Measurements from ENCODE around the gene LRCOL1.
A peak's percentile ranks its signal among the peaks of the same experiment; 100 is the strongest.
"Not testable (repeated sequence)": the region's sequence is repeated elsewhere in the genome, so short reads cannot be mapped to it uniquely, and the experiment has no call there.

Gene LRCOL1

DNA sequence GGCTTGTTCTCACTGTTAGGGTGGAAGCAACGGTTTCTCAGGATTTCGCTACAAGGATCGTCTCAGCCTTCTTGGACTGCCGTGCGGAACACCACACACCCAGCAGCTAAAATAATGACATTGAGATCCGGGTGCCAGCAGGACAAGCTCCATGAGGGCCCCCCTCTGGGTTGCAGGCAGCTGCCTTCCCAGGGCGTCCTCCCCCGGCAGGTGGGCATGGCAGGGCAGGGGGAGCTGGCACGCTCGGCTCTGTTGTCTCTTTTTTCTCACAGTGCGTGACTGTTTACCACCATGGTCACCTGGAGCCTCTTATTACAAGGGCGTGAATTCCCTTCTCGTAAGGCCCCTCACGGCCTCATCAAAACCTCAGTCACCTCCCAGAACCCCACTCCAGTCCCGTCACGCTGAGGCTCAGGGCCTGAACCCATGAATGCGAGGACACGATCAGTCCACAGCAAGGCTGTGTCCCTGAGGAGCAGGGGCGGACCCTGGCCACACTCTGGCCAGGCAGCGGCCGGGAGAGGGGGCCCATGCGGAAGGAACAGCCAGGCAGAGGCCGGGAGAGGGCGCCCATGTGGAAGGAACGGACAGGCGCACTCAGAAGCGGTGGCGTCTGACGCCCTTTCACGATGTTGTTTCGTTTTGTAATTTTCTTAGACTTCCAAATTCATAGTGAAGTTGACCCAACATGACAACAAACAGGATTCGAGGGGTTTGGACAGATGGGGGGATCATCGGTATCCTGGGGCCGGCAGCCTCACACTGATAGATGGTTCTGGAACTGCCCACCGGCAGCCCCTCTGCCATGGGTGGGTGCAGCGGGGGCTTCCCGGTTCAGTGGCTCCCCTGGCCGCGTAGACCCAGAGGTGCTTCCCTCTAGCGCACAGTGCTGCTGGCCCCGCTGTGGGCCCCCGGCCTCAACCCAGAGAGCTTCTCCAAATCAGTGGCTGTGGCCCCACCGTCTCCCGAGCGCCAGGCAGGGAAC lies 10.0 kb downstream of the LRCOL1 start:
- DNase-seq: peak; percentile 23 to 31

DNA sequence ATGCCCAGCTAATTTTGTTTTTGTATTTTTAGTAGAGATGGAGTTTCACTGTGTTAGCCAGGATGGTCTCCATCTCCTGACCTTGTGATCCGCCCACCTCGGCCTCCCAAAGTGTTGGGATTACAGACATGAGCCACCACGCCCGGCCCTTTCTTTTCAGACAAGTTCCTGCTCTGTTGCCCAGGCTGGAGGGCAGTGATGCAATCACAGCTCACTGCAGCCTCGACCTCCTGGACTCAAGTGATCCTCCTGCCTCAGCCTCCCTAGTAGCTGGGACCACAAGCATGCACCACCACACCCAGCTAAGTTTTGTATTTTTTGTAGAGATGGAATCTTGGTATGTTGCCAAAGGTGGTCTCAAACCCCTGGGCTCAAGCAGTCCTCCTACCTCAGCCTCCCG lies 10.9 kb downstream of the LRCOL1 start:
- DNase-seq: not testable (repeated sequence)

DNA sequence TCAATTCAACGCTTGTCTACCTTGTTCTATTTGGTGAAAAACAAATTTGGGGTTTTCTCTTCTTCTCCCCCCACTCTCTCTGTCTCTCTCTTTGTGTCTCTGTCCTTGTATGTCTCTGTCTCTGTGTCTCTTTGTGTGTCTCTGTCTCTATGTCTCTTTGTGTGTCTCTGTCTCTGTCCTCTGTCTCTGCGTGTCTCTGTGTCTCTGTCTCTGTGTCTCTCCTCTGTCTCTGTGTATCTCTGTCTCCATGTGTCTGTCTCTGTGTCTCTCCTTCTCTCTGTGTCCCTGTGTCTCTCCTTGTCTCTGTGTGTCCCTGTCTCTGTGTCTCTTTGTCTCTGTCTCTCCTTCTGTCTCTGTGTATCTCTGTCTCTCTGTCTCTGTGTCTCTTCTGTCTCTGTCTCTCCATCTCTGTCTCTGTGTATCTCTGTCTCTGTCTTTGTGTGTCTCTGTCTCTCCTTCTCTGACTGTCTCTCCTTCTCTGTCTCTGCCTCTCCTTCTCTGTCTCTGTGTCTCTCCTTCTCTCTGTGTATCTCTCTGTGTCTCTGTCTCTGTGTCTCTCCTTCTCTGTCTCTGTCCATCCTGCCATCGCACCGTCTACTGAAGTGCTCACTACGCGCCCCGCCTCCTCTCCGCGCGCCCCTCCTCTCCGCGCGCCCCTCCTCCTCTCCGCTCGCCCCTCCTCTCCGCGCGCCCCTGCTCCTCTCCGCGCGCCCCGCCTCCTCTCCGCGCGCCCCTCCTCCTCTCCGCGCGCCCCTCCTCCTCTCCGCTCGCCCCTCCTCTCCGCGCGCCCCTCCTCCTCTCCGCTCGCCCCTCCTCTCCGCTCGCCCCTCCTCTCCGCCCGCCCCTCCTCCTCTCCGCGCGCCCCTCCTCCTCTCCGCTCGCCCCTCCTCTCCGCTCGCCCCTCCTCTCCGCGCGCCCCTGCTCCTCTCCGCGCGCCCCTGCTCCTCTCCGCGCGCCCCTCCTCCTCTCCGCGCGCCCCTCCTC lies 12.8 kb downstream of the LRCOL1 start:
- DNase-seq: no peak

DNA sequence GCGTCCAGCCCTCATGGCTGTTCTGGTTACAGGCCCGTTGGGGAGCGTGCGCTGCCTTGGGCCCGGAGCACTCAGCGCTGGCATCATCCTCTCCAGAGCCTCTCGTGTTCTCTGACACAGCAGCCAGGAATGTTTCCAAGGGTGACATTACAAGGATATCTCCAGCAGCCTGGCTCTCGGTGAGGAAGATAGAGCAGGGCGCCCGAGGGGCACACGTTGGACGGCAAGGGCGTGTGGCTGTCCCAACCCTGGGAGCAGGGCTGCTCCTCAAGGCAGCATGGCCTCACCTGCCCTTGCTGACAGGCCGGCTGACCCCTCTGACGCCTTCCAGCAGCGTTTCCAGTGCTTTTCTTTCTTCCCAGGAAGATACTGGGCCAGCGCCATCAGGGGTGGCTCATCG lies 14.4 kb downstream of the LRCOL1 start:
- no peak for DNase-seq

DNA sequence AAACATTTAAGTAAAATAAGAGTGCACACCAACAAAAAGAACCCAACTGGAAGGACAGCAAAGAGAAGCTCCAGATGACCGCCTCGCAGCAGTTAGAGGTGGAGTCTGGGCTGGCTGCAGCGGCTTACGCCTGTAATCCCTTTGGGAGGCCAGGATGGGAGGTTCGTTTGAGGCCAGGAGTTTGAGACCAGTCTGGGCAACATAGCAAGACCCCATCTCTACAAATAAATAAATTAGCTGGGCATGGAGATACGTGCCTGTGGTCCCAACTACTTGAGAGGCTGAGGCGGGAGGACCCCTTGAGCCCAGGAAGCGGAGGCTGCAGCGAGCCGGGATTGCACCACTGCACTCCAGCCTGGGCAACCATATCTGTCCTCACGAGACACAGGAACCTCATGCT lies 15.2 kb downstream of the LRCOL1 start:
- no peak for DNase-seq

DNA sequence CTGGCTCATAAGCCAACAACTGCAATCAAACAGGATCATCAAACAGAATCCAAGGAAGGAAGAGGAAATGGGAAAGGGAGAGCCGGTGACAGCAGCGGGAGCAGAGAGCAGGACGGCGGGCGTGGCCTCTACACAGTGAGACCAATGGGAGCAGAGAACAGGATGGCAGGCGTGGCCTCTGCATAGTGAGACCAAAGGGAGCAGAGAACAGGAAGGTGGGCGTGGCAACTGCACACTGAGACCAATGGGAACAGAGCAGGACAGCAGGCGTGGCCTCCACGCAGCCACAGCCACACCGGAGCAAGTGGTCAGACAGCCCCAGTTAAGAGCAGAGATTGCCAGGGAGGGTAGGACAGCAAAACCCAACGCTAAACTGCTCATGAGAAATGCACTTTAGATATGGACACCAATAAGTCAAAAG lies 16.4 kb downstream of the LRCOL1 start:
- DNase-seq: no peak

DNA sequence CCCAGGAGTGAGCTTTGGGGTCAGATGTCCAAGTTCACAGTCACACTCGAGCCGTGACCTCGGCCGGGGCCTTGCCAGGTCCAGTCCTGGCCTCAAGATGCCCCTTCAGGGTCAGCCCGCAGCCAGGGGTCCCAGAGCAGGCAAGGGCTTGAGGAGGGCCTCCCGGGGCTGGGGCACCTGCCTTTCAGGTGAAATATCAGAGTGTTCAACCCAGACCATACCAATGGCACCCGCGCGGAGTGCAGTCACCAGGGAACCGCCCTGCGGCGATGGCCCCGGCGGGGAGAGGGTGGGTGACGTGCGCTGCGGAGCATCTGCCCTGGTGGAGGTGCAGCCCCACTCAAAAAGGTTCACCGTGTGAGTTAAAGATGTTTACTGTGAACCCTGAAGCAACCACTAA lies 16.9 kb downstream of the LRCOL1 start:
- no peak for DNase-seq

DNA sequence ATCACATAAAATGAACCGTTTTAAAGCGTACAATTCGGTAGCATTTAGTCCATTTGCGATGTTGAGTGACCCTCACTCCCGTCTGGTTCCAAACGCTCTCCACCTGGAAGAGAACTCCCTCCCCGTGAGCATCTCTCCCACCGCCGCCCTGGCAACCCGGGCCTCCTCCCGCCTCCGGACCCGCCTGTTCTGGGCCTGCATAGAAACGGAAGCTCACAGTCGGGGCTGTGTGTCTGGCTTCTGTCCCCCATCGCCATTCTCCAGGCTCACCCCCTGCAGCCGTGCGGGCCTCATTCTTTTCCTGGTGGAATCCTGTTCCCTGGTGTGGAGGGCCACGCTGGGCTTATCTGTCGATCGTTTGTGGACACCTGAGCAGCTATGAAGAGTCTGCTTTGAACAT lies 17.3 kb downstream of the LRCOL1 start:
- DNase-seq: no peak

DNA sequence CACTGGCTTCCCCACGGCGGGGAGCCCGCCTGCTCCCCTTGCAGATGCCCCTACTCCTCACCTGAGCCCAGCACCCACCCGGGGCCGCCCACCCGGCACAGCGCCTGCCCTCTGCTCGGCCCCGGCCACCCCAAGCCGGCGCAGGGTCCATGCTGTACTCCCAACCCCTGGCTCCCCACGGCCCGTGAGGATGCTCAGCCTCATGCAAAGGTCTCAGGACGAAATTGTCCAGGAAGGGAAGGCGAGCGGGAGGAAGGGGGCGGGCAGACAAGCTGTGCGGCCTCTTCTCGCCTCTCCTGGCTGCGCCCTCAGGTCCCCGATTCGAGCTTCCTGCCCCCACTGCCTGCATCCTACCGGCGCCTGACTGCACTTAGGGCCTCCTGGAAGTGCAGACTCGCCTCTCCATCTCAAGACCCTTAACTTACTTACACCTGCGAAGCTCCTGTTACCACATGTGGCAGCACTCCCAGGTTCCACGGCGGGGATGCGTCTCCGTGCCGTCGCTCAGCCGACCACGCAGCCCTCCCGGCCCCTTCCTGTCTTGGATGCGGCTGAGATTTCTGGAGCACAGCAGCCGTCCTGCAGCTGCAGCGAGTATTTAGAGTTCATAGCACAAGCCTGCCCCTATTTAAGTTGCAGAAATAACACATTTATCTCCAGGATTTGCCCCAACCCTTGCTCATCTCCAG lies 18.0 kb downstream of the LRCOL1 start:
- no peak for DNase-seq

DNA sequence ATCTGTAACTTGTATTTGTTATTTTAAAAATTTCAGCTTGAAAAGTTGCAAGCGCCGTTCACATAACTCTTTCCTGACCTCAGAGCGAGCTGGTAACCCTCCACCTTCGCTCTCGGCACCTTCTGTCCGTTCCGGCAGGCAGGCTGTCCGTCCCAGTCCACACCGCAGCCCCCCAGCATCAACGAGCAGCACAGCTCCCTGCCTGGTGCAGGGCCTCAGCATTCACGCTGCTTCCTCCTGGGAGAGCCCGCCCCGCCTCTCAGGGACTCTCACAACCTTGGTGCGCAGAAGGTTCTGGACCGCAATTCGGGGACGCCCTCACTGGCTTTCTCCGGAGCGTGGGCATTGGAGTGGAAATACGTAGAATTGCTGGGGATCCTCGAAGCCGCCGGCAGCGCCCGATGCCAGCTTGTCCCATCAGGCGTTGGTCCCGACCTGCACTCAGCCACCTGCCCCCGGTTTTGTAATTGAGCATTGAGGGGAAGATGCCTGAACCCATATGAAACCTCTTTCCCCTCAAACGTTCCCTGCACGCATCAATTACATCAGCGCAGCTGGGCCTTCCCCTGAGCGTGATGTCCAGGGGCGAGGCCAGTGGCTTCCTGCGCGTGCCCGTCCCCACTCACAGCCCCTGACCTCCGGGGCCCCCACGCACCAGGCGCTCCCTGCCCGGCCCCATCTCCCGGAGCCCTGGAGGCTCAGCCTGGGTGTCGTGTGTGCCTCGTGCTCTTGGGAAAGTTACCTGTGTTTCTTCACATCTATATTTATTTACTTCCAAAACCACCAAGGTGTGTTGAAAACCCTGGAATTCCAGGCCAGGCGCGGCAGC lies 19.1 kb downstream of the LRCOL1 start:
- DNase-seq: no peak

DNA sequence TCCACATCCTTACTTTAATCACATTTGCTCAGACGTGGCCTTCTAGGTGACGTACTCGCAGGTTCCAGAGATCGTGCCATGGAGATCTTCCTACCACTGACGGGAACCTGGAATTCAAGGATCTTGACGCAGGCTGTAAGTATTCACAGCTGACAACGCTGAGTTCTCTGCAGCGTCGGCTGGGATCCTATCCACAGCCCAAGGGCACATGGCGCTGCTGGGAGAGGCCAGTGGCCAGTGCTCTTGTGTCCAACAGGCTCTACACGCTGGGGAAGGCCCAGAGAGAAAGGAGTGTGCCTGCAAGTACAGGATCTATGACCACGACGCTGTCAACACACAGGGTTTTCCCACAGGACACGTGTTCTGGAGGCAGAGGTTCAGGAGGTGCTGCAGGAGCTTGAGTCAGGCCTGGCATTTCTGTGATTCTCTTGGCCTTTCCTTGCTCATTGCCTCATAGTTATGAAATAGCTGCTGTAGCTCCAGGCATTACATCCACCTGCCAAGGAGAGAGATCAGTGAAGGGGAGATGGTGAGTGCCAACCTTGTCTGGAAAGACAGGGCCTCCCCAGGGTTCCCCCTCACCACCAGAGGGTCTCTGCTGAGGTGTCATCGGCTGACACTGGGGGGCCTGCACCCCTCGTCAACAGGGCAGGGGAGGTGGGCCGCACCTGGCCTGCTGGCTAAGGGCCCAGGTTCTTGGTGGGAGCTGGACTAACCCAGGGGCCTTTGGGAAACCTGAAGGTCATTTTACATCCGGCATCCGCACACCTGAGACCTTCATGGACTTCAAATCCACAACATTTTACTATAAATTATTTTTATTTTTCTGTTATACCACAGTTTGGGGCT lies 21.3 kb downstream of the LRCOL1 start:
- DNase-seq: no peak

DNA sequence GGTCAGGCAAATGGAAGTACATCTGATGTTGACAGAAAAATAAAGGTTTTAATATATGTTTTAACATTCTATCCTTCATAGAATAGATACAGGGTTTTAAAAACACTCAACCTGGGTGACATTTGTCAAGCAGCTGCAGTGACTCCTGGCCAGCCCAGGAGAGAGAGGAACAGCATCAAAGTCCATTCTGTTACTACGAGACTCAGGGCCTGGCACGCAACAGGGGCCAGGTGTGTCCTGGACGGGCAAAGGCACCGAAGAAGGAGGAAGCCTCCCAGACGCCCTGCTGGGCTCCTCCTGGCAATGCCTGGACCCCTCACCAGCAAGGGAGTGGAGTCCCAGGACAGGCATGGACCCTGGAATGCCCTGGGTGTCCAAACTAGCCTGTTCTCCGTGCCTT lies 22.1 kb downstream of the LRCOL1 start:
- DNase-seq: no peak

DNA sequence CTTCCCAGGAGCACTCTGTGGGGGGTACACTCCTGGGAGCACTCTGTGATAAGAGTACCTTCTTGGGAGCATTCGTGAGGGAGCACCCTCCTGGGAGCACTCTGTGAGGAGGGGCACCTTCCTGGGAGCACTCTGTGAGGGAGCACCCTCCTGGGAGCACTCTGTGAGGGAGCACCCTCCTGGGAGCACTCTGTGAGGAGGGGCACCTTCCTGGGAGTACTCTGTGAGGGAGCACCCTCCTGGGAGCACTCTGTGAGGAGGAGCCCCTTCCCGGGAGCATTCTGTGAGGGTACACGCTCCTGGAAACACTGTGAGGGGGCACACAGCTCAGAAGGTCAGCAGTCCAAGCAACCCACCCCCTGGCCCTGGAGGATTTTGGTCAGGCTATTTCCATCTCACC lies 22.6 kb downstream of the LRCOL1 start:
- no peak for DNase-seq

DNA sequence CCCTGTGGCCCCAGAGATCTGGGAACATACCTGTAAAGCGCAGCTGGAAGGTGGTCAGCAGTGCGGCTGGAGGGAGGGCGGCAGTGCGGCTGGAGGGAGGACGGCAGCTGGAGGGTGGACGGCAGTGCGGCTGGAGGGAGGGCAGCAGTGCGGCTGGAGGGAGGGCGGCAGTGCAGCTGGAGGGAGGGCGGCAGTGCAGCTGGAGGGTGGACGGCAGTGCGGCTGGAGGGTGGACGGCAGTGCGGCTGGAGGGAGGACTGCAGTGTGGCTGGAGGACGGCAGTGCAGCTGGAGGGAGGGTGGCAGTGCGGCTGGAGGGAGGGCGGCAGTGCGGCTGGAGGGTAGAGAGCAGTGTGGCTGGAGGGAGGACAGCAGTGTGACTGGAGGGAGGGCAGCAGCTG lies 23.5 kb downstream of the LRCOL1 start:
- no peak for DNase-seq

DNA sequence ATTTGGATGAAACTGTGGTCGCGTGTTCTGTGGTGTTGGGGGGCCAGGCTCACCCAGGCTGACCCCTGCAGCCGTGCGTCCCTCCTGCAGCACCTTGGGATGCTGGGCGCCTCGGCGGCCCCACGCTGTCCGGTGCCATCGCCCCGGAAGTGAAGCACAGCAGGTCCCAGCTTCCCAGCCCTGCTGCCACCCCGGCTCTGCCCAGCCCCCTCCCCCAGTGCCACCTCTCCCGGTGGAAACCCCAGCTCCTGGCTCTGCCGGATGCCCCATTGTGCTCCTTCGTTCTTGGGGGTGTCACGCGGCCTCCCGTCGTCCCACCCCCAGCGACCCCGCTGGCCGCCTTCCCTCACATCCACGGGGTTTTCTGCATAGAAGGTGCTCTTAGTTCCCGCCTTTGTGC lies 25.2 kb downstream of the LRCOL1 start:
- DNase-seq: no peak

DNA sequence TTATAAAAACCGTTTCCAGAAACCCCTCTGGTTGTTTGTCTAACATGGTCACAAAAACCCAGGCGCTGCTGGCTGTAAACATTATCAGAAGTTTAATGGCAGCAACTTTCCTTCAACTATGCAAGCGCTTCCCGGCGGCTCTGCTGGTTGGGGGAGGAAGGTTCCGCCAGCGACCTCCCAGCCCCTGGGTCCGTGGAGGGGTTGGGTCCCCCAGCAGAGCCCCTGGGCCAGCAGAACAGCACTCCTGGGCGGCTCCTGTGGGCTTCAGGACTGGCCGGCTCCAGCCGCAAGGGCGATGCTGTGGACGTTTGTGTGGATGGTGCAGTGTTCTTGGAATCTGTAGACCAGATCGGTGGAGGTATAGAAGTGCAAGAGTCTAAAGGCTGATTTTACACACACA lies 26.0 kb downstream of the LRCOL1 start:
- DNase-seq: no peak

DNA sequence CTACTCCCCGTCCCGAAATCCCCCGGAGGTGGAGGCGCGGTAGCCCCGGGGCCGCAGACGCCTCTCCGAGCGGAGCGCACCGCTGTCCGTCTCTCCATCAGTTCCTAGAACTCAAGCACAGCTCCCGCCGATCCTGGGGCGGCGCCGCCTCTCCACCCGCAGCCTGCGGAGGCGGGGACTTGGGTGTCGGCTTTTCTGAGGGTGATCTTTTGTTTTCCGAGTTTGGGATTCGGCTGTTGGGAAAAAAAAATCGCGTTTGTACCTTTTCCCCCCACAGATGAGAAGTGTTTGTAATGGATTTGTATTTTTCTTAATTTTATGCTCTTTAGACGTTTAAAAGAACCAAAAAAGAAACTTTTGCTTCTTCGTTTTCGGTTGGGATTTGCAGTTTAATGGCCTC lies 26.6 kb downstream of the LRCOL1 start:
- no peak for DNase-seq

DNA sequence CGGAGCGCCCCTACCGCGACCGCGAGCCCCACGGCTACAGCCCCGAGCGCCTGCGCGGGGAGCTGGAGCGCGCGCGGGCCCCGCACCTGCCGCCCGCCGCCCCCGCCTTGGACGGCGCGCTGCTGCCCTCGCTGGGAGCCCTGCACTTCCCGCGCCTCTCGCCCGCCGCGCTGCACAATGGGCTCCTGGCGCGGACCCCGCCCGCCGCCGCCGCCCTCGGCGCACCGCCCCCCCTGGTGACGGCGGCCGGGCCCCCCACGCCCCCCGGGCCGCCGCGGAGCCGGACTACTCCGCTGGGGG lies 27.0 kb downstream of the LRCOL1 start:
- no peak for DNase-seq

DNA sequence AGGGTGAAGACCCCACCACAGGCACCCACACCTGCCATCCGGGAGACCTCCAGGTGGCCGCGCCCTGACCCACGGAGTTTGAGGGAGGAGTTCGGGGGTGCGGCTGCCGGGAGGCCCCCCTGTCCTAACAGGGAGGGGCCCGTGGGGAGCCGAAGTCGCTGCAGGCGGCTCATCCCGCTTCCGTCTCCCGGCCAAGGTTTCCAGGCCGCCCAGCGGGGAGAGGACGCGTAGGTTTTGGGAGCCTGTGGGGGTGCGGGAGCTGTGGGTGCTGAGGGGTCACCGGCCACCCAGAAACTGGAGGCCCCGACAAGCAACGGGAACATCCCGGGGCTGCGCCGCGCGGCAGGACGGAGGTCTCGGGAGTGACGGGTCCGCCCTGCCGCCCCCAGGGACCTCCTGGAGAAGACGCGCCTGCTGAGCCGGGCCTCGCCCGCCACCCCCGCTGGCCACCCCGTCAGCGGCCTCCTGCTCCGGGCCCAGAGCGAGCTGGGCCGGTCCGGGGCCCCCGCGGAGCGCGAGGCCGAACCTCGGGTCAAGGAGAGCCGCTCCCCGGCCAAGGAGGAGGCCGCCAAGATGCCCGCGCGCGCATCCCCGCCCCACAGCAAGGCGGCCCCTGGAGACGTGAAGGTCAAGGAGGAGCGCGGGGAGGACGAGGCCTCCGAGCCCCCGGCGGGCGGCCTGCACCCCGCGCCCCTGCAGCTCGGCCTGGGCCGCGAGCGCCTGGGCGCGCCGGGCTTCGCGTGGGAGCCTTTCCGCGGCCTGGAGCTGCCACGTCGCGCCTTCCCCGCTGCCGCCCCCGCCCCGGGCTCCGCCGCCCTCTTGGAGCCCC lies 27.6 kb downstream of the LRCOL1 start:
- no peak for DNase-seq

DNA sequence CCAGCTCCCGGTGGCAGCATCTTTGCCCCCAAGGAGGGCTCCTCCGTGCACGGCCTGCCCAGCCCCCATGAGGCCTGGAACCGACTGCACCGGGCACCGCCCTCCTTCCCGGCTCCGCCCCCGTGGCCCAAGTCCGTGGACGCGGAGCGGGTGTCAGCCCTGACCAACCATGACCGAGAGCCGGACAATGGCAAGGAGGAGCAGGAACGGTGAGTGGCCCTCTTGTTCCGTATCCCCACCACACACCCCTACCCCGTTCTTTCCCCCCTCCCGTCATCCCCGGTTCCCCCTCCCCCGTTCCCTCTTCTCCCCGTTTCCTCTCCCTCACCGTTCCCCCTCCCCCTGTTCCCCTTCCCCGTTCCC lies 28.3 kb downstream of the LRCOL1 start:
- no peak for DNase-seq

Data from stimulated activated CD4-positive, alpha-beta T cell treated with anti-CD3 and anti-CD28 coated beads, Interleukin-2, amount 100 ng/mL, for 48 hours (primary cell).